ENCODE data around the gene HNRNPH1.

The HNRNPH1 gene

DNA sequence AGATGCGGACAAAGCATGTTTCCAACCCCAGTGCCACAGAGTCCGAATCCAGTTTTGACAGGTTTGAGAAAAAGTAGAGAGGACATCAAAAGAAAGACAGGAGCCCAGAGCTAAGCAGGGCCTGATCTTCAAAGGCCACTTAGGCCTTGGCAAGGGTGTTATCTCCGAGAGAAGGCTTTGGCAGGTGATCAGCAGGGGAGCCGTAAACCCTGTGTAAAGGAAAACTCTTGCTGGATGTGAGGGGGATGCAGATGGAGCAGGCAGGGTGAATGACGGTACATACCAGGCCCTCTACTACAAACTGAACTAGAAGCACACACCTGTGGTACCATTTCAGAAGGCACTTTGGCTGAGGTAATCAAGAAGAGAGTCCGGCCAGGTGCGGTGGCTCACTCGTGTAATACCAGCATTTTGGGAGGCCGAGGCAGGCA is 1.4 kb upstream of the HNRNPH1 start:
- H3K9ac ChIP-seq: no peak overlapping the region
- H2AFZ ChIP-seq: peak overlapping the region; percentile 87
- H3K9me3 ChIP-seq (ENCODE audit: control insufficient read depth, low read length): no peaks in the 10 kb centered on the region
- H3K27me3 ChIP-seq (ENCODE audit: control insufficient read depth, insufficient read depth, low read length): no peaks in the 10 kb centered on the region
- H3K27ac ChIP-seq: no peak overlapping the region
- TF ChIP-seq, protein P1, sequence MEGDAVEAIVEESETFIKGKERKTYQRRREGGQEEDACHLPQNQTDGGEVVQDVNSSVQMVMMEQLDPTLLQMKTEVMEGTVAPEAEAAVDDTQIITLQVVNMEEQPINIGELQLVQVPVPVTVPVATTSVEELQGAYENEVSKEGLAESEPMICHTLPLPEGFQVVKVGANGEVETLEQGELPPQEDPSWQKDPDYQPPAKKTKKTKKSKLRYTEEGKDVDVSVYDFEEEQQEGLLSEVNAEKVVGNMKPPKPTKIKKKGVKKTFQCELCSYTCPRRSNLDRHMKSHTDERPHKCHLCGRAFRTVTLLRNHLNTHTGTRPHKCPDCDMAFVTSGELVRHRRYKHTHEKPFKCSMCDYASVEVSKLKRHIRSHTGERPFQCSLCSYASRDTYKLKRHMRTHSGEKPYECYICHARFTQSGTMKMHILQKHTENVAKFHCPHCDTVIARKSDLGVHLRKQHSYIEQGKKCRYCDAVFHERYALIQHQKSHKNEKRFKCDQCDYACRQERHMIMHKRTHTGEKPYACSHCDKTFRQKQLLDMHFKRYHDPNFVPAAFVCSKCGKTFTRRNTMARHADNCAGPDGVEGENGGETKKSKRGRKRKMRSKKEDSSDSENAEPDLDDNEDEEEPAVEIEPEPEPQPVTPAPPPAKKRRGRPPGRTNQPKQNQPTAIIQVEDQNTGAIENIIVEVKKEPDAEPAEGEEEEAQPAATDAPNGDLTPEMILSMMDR (IDR thresholded peaks at IDR 0.05): no peak
- peaks cover 25% of the 10 kb centered on the region for H3K79me2 ChIP-seq
- H3K36me3 ChIP-seq (ENCODE audit: control insufficient read depth, insufficient read depth, low read length): no peaks in the 10 kb centered on the region
- H3K4me1 ChIP-seq: peaks cover 13% of the 10 kb centered on the region
- no peak overlapping the region for H3K4me3 ChIP-seq (ENCODE audit: low read depth, low read length)
- no peak overlapping the region for H3K4me2 ChIP-seq (ENCODE audit: low read length)

DNA sequence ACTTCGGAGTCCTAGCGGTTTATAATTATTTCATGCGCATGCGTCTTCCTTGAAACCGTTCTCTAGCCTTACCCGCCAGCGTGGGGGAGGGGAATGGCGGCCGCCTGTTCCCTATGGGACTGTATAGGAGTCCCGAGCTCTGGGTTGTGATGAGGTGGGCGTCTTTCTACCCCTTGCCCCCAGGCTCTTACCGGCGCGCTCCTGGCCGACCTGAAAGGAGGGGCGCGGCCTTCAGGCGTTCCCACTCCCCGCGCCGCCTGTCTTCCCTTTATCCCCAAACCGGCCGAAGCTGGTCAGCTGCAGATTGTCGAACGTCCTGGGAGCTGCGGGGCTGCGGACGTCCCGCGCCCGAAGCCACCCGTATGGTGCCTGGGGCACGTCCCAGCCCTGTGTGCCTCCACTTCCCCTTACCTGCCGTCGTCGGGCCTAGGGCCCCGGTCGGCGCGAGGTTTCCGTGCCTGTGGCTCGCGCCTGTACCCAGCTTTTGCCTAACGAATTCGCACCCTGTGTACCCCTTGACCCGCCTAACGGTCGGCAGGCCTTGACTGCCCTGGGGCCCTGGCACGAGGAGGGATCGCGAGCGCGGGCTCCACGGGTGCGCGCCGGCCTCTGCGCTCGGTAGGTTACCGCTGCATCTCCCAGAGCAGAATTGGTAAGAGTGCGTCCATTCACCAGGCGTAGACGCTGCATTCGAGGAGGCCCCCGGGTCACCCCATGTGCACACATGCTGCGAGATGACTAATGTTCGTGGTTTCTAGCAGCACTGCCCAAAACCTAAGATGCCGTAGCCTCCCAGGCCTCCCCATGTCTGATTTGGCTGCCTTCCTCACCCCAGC is 653 bp upstream of the HNRNPH1 start:
- Histone ChIP-seq H3K9me3 (ENCODE audit: control insufficient read depth, low read length) (no peaks in the 10 kb centered on the region), H3K4me2 (ENCODE audit: low read length) (peak overlapping the region; percentile 90), H3K4me1 (peaks cover 13% of the 10 kb centered on the region), H3K27me3 (ENCODE audit: control insufficient read depth, insufficient read depth, low read length) (no peaks in the 10 kb centered on the region), H3K79me2 (peaks cover 25% of the 10 kb centered on the region), H3K27ac (peak overlapping the region; percentile 100), H3K9ac (peak overlapping the region; percentile 39), H2AFZ (peak overlapping the region; percentile 87), H3K36me3 (ENCODE audit: control insufficient read depth, insufficient read depth, low read length) (no peaks in the 10 kb centered on the region), H3K4me3 (ENCODE audit: low read depth, low read length) (peak overlapping the region; percentile 99)
- TF ChIP-seq, protein P1 (IDR thresholded peaks at IDR 0.05): no peak

DNA sequence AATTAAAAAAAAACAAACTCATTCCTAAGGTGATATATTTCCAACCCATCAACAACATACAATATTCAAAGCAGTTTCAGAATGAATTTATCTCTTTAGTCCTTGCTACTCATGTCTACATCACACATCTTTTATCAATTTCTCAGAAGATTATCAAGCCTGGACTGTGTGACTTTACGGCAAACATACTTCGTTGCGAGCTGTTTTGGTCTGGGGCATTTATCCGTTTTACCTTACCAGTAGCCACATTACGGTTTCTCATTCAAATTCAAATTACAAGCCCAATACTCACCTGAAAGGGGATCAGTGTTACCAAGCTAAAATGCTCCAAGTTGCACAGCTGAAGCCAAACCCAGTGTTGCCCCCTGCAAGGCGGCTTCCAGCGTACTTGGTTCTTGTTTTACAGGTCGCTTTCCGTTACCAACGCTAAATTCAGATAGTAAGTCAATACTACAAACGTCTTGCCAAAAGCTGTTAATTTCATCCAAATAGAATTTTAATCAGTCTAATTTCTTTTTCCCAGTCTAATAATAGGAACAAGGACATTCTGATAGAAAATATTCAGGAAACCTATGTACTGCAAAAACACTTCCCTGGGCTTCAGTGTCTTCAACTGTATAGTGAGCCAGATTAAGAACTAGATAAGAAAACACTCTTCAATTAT is 1.8 kb downstream of the HNRNPH1 start:
- Histone ChIP-seq H3K9me3 (ENCODE audit: control insufficient read depth, low read length) (no peaks in the 10 kb centered on the region), H3K36me3 (ENCODE audit: control insufficient read depth, insufficient read depth, low read length) (no peaks in the 10 kb centered on the region), H3K79me2 (peaks cover 28% of the 10 kb centered on the region), H3K27me3 (ENCODE audit: control insufficient read depth, insufficient read depth, low read length) (no peaks in the 10 kb centered on the region), H3K4me3 (ENCODE audit: low read depth, low read length) (peak overlapping the region; percentile 99), H3K4me1 (peaks cover 26% of the 10 kb centered on the region), H3K4me2 (ENCODE audit: low read length) (peak overlapping the region; percentile 71), H3K9ac (no peak overlapping the region), H3K27ac (peak overlapping the region; percentile 73), H2AFZ (no peak overlapping the region)
- TF ChIP-seq, protein P1 (IDR thresholded peaks at IDR 0.05): no peak

DNA sequence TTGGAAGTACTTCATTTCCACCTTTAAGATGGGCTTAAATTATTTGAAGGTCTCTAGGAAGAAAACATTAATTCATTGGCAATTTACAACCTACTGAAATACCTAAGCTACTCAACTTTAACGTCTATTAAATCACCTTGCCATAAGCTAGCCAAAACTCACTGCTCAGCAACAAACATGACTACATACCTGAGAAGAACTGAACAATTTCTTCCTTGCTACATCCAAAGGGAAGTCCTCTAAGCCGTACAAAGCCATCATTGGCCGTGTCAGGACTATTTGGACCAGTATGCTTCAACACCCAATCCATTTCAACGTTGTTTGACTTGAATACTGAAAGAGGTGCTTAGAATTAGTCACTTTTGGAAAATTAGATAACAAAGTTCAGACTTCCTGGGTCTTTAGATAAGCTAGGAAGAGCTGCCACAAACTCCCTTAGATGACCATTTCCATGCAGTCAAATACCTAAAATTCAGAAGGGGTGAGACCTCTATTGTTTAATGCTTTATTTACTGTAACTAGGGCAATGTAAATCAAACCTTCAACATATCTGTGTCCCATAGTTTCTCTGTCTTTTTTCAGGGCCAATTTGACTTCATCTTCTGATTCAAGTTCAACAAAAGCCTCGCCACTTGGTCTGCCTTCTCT is 2.6 kb downstream of the HNRNPH1 start:
- no peak overlapping the region for H3K9ac ChIP-seq
- no peaks in the 10 kb centered on the region for H3K36me3 ChIP-seq (ENCODE audit: control insufficient read depth, insufficient read depth, low read length)
- H3K79me2 ChIP-seq: peaks cover 28% of the 10 kb centered on the region
- H3K4me1 ChIP-seq: peaks cover 28% of the 10 kb centered on the region
- TF ChIP-seq, protein P1 (IDR thresholded peaks at IDR 0.05): no peak
- H3K4me3 ChIP-seq (ENCODE audit: low read depth, low read length): peak overlapping the region; percentile 99
- H2AFZ ChIP-seq: no peak overlapping the region
- peak overlapping the region; percentile 73 for H3K27ac ChIP-seq
- H3K9me3 ChIP-seq (ENCODE audit: control insufficient read depth, low read length): no peaks in the 10 kb centered on the region
- H3K4me2 ChIP-seq (ENCODE audit: low read length): peak overlapping the region; percentile 71
- no peaks in the 10 kb centered on the region for H3K27me3 ChIP-seq (ENCODE audit: control insufficient read depth, insufficient read depth, low read length)

Data from parathyroid adenoma (tissue), 2 donors.